Liver (tissue), 9 donors: ENCODE results near the gene SEZ6. TPM values are rescaled to one million over a fixed set of nuclear protein-coding genes. Genes with fewer than 3 reads are reported as not detected.

Experiments used
- DNase-seq: peaks from one replicate; pipeline ENCODE4 v3.0.0-alpha.2; 2017; ENCODE audit warnings: low spot score
- H3K27ac ChIP-seq, 2 donors: one replicate each; pipeline ENCODE4 v1.7.0; 2013; ENCODE audit warnings: inconsistent platforms in 2 of 2, low read length in 2 of 2, control low read depth in 1 of 2, low read depth in 1 of 2, mild to moderate bottlenecking in 1 of 2
- H3K27me3 ChIP-seq, 4 donors: one replicate each; pipeline versions ENCODE4 v1.6.1 to v1.7.0; 2013; ENCODE audit warnings: low read length in 3 of 4, inconsistent platforms in 1 of 4, mild to moderate bottlenecking in 1 of 4, moderate library complexity in 1 of 4; ENCODE audit not compliant: control insufficient read depth in 4 of 4, insufficient read depth in 4 of 4
- H3K36me3 ChIP-seq, 4 donors: one replicate each; pipeline versions ENCODE4 v1.6.1 to v1.7.0; 2013; ENCODE audit warnings: low read length in 3 of 4, mild to moderate bottlenecking in 3 of 4, low read depth in 1 of 4, moderate library complexity in 1 of 4; ENCODE audit not compliant: control insufficient read depth in 4 of 4, insufficient read depth in 3 of 4
- H3K4me1 ChIP-seq, 4 donors: one replicate each; pipeline versions ENCODE4 v1.6.1 to v1.7.0; 2013; ENCODE audit warnings: low read length in 3 of 4, mild to moderate bottlenecking in 3 of 4, moderate library complexity in 1 of 4; ENCODE audit not compliant: control insufficient read depth in 4 of 4, insufficient read depth in 4 of 4
- H3K4me3 ChIP-seq, 3 donors: one replicate each; pipeline versions ENCODE4 v1.6.1 to v1.7.0; 2013; ENCODE audit warnings: low read length in 3 of 3, control low read depth in 1 of 3, low read depth in 1 of 3, mild to moderate bottlenecking in 1 of 3
- H3K9ac ChIP-seq, 2 donors: one replicate each; pipeline ENCODE4 v1.7.0; 2013; ENCODE audit warnings: low read length in 2 of 2, mild to moderate bottlenecking in 2 of 2, moderate library complexity in 2 of 2, control low read depth in 1 of 2, low read depth in 1 of 2
- H3K9me3 ChIP-seq, 4 donors: one replicate each; pipeline versions ENCODE4 v1.6.1 to v1.7.0; 2013; ENCODE audit warnings: low read length in 3 of 4; ENCODE audit not compliant: control insufficient read depth in 4 of 4
- EGR1 ChIP-seq, 2 donors: IDR thresholded peaks; 2 replicates each; pipeline ENCODE4 v1.6.1; 2016 to 2018; ENCODE audit warnings: antibody characterized with exemption in 2 of 2, low read depth in 2 of 2
- FOXA1 ChIP-seq: IDR thresholded peaks from 2 replicates; pipeline ENCODE4 v1.6.1; 2016; ENCODE audit warnings: antibody characterized with exemption
- FOXA2 ChIP-seq: IDR thresholded peaks from 2 replicates; pipeline ENCODE4 v1.6.1; 2016; ENCODE audit warnings: antibody characterized with exemption
- GABPA ChIP-seq, 2 donors: IDR thresholded peaks in 1 of 2; conservative IDR thresholded peaks in 1 of 2; 2 replicates each; pipeline ENCODE4 v1.6.1; 2016; ENCODE audit warnings: antibody characterized with exemption in 2 of 2, mild to moderate bottlenecking in 1 of 2, moderate library complexity in 1 of 2
- HNF4A ChIP-seq, 2 donors: conservative IDR thresholded peaks; 2 replicates each; pipeline ENCODE4 v1.6.1; 2016; ENCODE audit warnings: antibody characterized with exemption in 2 of 2, mild to moderate bottlenecking in 2 of 2
- HNF4G ChIP-seq: IDR thresholded peaks from 2 replicates; pipeline ENCODE4 v1.6.1; 2016; ENCODE audit warnings: antibody characterized with exemption
- JUND ChIP-seq, 2 donors: IDR thresholded peaks; 2 replicates each; pipeline ENCODE4 v1.6.1; 2016; ENCODE audit warnings: antibody characterized with exemption in 2 of 2
- MAX ChIP-seq: IDR thresholded peaks from 2 replicates; pipeline ENCODE4 v1.6.1; 2016; ENCODE audit warnings: antibody characterized with exemption
- NR2F2 ChIP-seq: IDR thresholded peaks from 2 replicates; pipeline ENCODE4 v1.6.1; 2016; ENCODE audit warnings: antibody characterized with exemption
- RAD21 ChIP-seq, 2 donors: IDR thresholded peaks; 2 replicates each; pipeline ENCODE4 v1.6.1; 2016; ENCODE audit warnings: antibody characterized with exemption in 2 of 2, mild to moderate bottlenecking in 2 of 2
- RXRA ChIP-seq, 2 donors: IDR thresholded peaks; 2 replicates each; pipeline ENCODE4 v1.6.1; 2017 to 2018; ENCODE audit warnings: antibody characterized with exemption in 2 of 2, mild to moderate bottlenecking in 1 of 2
- SP1 ChIP-seq: IDR thresholded peaks from 2 replicates; pipeline ENCODE4 v1.6.1; 2018; ENCODE audit warnings: antibody characterized with exemption, mild to moderate bottlenecking
- TAF1 ChIP-seq: conservative IDR thresholded peaks from 2 replicates; pipeline ENCODE4 v1.6.1; 2016; ENCODE audit warnings: antibody characterized with exemption, mild to moderate bottlenecking
- YY1 ChIP-seq: IDR thresholded peaks from 2 replicates; pipeline ENCODE4 v1.6.1; 2016; ENCODE audit warnings: antibody characterized with exemption, mild to moderate bottlenecking
- WGBS: extraction: QIAGEN DNeasy Blood & Tissue Kit; methylation state at CpG from one replicate; pipeline ENCODE4 v1.1.7; 2013; 5-methylcytosine and 5-hydroxymethylcytosine counted together
- polyA plus RNA-seq, 2 donors: library from polyadenylated mRNA; stranded (reverse) in 1 of 2; unstranded in 1 of 2; fragments of 200-250 nt in 1 of 2; fragments of >200 nt in 1 of 2; fragmentation: Nextera tagmentation in 1 of 2; extraction: Ambion mirVana in 1 of 2; gene quantifications; one replicate each; pipeline versions ENCODE4 v1.2.1 to v1.2.3, GENCODE V29; 2013 to 2015
- total RNA-seq, 2 donors: library from RNA; depleted of rRNA; stranded (reverse); fragments of >200 nt; gene quantifications; one replicate each; pipeline ENCODE4 v1.2.3, GENCODE V29; 2014
- TF ChIP-seq, protein P1 (sequence below): fragments of 150-350 bp; IDR thresholded peaks from 2 replicates; pipeline ENCODE4 v1.5.1; 2017; ENCODE audit warnings: improper control_type of control experiment, low read depth, low read length; ENCODE audit not compliant: missing input control
- TF ChIP-seq, protein P2 (sequence below): IDR thresholded peaks from 2 replicates; pipeline ENCODE4 v1.6.1; 2016; ENCODE audit warnings: antibody characterized with exemption
- TF ChIP-seq, protein P3 (sequence below): IDR thresholded peaks from 2 replicates; pipeline ENCODE4 v1.6.1; 2016; ENCODE audit warnings: antibody characterized with exemption, mild to moderate bottlenecking
- donor health status: healthy.
- donor health status: healthy.
- donor health status: healthy.
- donor health status: healthy.
- donor health status: healthy.

The SEZ6 gene
- total and polyA plus RNA-seq, 4 donors: 0.39 TPM; not detected in 3

- no peak overlapping the region for H3K4me3 ChIP-seq
- H3K9me3 ChIP-seq: peaks cover 0 to 5% (median 0%) of the 10 kb centered on the region in 4 donors
- 82% methylated on average over 5 of the region's 5 CpGs for WGBS
- H3K36me3 ChIP-seq: no peaks in the 10 kb centered on the region
- H3K27me3 ChIP-seq: no peaks in the 10 kb centered on the region
- H3K9ac ChIP-seq: no peak overlapping the region
- no peak for DNase-seq
- no peak overlapping the region for H3K27ac ChIP-seq
- H3K4me1 ChIP-seq: peaks cover 0 to 4% (median 2%) of the 10 kb centered on the region in 4 donors
- no peak for TF ChIP-seq GABPA (IDR thresholded peaks at IDR 0.05 in 1 of 2, conservative IDR thresholded peaks at IDR 0.05 in 1 of 2)
- no peak for TF ChIP-seq RXRA (IDR thresholded peaks at IDR 0.05)
- TF ChIP-seq, protein P1, sequence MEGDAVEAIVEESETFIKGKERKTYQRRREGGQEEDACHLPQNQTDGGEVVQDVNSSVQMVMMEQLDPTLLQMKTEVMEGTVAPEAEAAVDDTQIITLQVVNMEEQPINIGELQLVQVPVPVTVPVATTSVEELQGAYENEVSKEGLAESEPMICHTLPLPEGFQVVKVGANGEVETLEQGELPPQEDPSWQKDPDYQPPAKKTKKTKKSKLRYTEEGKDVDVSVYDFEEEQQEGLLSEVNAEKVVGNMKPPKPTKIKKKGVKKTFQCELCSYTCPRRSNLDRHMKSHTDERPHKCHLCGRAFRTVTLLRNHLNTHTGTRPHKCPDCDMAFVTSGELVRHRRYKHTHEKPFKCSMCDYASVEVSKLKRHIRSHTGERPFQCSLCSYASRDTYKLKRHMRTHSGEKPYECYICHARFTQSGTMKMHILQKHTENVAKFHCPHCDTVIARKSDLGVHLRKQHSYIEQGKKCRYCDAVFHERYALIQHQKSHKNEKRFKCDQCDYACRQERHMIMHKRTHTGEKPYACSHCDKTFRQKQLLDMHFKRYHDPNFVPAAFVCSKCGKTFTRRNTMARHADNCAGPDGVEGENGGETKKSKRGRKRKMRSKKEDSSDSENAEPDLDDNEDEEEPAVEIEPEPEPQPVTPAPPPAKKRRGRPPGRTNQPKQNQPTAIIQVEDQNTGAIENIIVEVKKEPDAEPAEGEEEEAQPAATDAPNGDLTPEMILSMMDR: no peak
- no peak for TF ChIP-seq SP1
- no peak for TF ChIP-seq YY1
- TF ChIP-seq HNF4A (conservative IDR thresholded peaks at IDR 0.05): no peak
- no peak for TF ChIP-seq RAD21 (IDR thresholded peaks at IDR 0.05)
- TF ChIP-seq, protein P2, sequence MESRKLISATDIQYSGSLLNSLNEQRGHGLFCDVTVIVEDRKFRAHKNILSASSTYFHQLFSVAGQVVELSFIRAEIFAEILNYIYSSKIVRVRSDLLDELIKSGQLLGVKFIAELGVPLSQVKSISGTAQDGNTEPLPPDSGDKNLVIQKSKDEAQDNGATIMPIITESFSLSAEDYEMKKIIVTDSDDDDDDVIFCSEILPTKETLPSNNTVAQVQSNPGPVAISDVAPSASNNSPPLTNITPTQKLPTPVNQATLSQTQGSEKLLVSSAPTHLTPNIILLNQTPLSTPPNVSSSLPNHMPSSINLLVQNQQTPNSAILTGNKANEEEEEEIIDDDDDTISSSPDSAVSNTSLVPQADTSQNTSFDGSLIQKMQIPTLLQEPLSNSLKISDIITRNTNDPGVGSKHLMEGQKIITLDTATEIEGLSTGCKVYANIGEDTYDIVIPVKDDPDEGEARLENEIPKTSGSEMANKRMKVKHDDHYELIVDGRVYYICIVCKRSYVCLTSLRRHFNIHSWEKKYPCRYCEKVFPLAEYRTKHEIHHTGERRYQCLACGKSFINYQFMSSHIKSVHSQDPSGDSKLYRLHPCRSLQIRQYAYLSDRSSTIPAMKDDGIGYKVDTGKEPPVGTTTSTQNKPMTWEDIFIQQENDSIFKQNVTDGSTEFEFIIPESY: no peak
- no peak for TF ChIP-seq HNF4G
- TF ChIP-seq FOXA2: no peak
- TF ChIP-seq EGR1 (IDR thresholded peaks at IDR 0.05; ENCODE audit: low read depth in 2 of 2): no peak
- TF ChIP-seq FOXA1: no peak
- TF ChIP-seq NR2F2: no peak
- TF ChIP-seq JUND (IDR thresholded peaks at IDR 0.05): no peak
- TF ChIP-seq, protein P3, sequence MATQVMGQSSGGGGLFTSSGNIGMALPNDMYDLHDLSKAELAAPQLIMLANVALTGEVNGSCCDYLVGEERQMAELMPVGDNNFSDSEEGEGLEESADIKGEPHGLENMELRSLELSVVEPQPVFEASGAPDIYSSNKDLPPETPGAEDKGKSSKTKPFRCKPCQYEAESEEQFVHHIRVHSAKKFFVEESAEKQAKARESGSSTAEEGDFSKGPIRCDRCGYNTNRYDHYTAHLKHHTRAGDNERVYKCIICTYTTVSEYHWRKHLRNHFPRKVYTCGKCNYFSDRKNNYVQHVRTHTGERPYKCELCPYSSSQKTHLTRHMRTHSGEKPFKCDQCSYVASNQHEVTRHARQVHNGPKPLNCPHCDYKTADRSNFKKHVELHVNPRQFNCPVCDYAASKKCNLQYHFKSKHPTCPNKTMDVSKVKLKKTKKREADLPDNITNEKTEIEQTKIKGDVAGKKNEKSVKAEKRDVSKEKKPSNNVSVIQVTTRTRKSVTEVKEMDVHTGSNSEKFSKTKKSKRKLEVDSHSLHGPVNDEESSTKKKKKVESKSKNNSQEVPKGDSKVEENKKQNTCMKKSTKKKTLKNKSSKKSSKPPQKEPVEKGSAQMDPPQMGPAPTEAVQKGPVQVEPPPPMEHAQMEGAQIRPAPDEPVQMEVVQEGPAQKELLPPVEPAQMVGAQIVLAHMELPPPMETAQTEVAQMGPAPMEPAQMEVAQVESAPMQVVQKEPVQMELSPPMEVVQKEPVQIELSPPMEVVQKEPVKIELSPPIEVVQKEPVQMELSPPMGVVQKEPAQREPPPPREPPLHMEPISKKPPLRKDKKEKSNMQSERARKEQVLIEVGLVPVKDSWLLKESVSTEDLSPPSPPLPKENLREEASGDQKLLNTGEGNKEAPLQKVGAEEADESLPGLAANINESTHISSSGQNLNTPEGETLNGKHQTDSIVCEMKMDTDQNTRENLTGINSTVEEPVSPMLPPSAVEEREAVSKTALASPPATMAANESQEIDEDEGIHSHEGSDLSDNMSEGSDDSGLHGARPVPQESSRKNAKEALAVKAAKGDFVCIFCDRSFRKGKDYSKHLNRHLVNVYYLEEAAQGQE: no peak
- TF ChIP-seq MAX: no peak
- TF ChIP-seq TAF1: no peak
Measured at GRCh38 chr17:29036584-29036983, 30.8 kb upstream of the SEZ6 start.

DNA sequence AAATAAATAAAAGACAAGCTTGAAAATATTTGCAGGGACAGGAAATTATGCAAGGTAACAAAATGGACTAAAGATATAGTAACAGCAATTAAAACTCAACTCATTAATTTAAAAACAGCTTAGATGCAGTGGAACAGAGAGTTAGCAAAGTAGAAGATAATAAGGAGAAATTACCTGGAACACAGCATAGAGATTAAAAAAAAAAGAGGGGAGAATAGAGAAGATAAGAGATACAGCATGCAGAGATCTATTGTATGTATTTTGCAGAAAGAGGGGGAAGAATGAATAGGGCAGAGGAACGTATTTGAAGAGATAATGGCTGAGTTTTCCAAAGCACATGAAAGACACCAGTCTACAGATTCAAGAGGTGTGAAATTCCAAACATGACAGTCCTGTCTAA lies 28.7 kb upstream of the SEZ6 start:
- no peaks in the 10 kb centered on the region for H3K27me3 ChIP-seq
- whole genome bisulfite sequencing: 71% methylated on average over 1 of the region's 1 CpG
- no peak overlapping the region for H3K27ac ChIP-seq
- DNase-seq: no peak
- peaks cover 0 to 5% (median 0%) of the 10 kb centered on the region in 4 donors for H3K9me3 ChIP-seq
- H3K9ac ChIP-seq: no peak overlapping the region
- H3K4me3 ChIP-seq: no peak overlapping the region
- H3K36me3 ChIP-seq: no peaks in the 10 kb centered on the region
- H3K4me1 ChIP-seq: peaks cover 0 to 4% (median 2%) of the 10 kb centered on the region in 4 donors
- no peak for TF ChIP-seq SP1
- TF ChIP-seq, protein P3: no peak
- TF ChIP-seq, protein P1: no peak
- no peak for TF ChIP-seq FOXA2
- TF ChIP-seq, protein P2: no peak
- TF ChIP-seq RXRA (IDR thresholded peaks at IDR 0.05): no peak
- no peak for TF ChIP-seq HNF4G
- no peak for TF ChIP-seq FOXA1
